ENCODE data around the gene SLC13A5. TPM values are rescaled to one million over a fixed set of nuclear protein-coding genes. Genes with fewer than 3 reads are reported as not detected.

Gene SLC13A5
- polyA plus RNA-seq, 1 of the 3 experiments (the other 2 are of a cell fraction): not detected

DNA sequence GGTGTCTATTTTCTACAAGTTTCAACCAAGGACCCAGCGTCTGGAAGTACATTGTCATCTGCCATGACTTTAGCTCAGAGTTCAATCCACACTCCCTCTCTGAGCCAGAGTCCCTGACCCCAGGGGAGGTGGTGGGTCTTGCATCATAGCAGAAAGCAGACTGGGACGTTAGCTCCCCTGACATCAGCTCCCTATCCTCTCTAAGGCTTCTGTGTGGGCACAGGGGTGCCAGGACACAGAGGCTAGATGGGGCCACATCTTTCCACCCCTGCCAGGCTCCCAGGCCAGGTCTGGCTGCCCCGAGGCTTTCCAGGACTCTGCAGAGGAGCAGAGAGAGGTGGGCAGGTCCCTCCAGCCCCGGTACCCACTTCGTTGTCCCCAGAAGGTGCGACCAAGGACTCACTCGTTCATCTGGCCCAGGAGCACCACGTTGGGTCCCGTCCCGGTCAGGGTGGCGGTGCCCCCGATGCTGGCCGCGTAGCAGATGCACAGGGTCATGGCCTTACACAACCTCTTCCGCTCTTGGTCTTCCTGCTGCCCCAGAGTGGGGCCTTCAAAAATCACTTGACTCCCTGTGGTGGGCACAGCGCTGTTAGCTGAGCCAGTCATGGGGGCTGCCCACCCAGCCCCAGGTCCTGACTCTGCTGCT, 10.5 kb downstream of the SLC13A5 start (continued):
- TF ChIP-seq, protein P1, sequence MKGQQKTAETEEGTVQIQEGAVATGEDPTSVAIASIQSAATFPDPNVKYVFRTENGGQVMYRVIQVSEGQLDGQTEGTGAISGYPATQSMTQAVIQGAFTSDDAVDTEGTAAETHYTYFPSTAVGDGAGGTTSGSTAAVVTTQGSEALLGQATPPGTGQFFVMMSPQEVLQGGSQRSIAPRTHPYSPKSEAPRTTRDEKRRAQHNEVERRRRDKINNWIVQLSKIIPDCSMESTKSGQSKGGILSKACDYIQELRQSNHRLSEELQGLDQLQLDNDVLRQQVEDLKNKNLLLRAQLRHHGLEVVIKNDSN (IDR thresholded peaks at IDR 0.05; ENCODE audit: borderline replicate concordance, low read depth): no peak
- TF ChIP-seq POLR2AphosphoS5 (IDR thresholded peaks at IDR 0.05; ENCODE audit: low read depth, low read length): no peak

DNA sequence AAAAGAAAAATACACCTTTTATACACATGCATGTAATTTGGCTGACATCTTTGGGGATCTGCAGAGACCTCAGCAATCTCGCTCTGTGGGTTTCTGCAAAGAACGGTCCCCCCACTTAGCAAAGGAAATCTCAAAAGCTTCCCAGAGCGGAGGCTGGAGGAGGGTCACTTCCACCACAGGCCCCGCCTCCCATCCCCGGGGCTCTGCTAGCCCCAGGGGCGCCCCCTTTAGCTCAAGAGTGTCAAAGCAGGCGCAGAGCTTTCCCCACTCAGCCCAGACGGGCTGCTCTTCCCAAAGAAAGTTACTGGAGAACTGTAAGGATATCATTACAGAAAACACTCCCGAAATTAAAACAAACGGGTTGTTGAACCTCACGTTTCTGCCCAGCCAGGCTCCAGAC, 11.4 kb downstream of the SLC13A5 start:
- POLR2A ChIA-PET: no interaction called here
- no peaks in the 10 kb centered on the region for H3K36me3 ChIP-seq (replicated peaks in 1 of 2; ENCODE audit: control insufficient read depth in 1 of 2, insufficient read depth in 2 of 2, low read length in 1 of 2)
- 28% methylated on average over 5 of the region's 11 CpGs for WGBS (ENCODE audit: low lambda C conversion rate)
- H2AFZ ChIP-seq (ENCODE audit: low read depth): no peak overlapping the region
- no peak overlapping the region for H3K4me2 ChIP-seq
- H3K27me3 ChIP-seq (ENCODE audit: insufficient read depth): peaks cover 76% of the 10 kb centered on the region
- TF ChIP-seq GATA2 (CRISPR knock-in tag; IDR thresholded peaks at IDR 0.05): no peak
- TF ChIP-seq, protein P2, sequence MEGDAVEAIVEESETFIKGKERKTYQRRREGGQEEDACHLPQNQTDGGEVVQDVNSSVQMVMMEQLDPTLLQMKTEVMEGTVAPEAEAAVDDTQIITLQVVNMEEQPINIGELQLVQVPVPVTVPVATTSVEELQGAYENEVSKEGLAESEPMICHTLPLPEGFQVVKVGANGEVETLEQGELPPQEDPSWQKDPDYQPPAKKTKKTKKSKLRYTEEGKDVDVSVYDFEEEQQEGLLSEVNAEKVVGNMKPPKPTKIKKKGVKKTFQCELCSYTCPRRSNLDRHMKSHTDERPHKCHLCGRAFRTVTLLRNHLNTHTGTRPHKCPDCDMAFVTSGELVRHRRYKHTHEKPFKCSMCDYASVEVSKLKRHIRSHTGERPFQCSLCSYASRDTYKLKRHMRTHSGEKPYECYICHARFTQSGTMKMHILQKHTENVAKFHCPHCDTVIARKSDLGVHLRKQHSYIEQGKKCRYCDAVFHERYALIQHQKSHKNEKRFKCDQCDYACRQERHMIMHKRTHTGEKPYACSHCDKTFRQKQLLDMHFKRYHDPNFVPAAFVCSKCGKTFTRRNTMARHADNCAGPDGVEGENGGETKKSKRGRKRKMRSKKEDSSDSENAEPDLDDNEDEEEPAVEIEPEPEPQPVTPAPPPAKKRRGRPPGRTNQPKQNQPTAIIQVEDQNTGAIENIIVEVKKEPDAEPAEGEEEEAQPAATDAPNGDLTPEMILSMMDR (IDR thresholded peaks at IDR 0.05): peak; percentile 48
- no peaks in the 10 kb centered on the region for H3K79me2 ChIP-seq (ENCODE audit: insufficient read depth)
- DNase-seq: peak; percentile 73
- H3K27ac ChIP-seq (ENCODE audit: low read depth in 2 of 2, low read length in 1 of 2): no peak overlapping the region
- H3K9ac ChIP-seq: no peak overlapping the region
- H4K20me1 ChIP-seq (ENCODE audit: insufficient read depth): no peaks in the 10 kb centered on the region
- H3K9me2 ChIP-seq: no peaks in the 10 kb centered on the region
- H3F3A ChIP-seq (replicated peaks; ENCODE audit: insufficient read depth): no peaks in the 10 kb centered on the region
- H3K4me3 ChIP-seq (ENCODE audit: low read depth in 2 of 2, low read length in 1 of 2): no peak overlapping the region
- CTCF ChIA-PET: interaction anchor here (0.7 to 2.4 kb wide), 5 partner anchors 9 to 35 kb away, joined by 3 to 8 read pairs (median 3); no protein-coding TSS in a partner anchor
- H3K9me3 ChIP-seq: no peaks in the 10 kb centered on the region
- no peaks in the 10 kb centered on the region for H3K4me1 ChIP-seq (ENCODE audit: control insufficient read depth in 1 of 2, insufficient read depth in 2 of 2, low read depth in 1 of 2, low read length in 1 of 2)

DNA sequence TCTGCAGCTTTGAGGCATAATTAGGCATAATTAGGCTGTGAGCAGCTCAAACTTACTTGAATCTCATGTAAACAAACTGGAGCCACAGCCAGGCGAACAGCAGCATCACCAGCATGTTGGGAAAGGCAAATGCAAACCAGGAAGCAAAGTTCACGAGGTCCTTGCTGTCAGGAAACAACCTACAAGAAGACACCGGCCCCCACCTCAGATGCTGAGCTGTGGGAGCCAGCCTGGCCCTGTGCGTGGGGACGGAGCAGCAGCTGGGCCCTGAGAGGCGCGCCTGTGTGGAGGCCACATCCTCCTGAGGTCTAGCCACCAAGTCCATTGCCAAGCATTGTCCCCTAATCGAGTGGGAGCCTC, 12.2 kb downstream of the SLC13A5 start:
- Histone ChIP-seq H3K27me3 (ENCODE audit: insufficient read depth) (peaks cover 70% of the 10 kb centered on the region), H3K9me3 (no peaks in the 10 kb centered on the region), H3K9ac (no peak overlapping the region), H3K4me2 (no peak overlapping the region), H3K27ac (ENCODE audit: low read depth in 2 of 2, low read length in 1 of 2) (no peak overlapping the region), H3F3A (replicated peaks; ENCODE audit: insufficient read depth) (no peaks in the 10 kb centered on the region), H3K79me2 (ENCODE audit: insufficient read depth) (no peaks in the 10 kb centered on the region), H2AFZ (ENCODE audit: low read depth) (no peak overlapping the region), H3K9me2 (no peaks in the 10 kb centered on the region), H3K36me3 (replicated peaks in 1 of 2; ENCODE audit: control insufficient read depth in 1 of 2, insufficient read depth in 2 of 2, low read length in 1 of 2) (no peaks in the 10 kb centered on the region), H3K4me3 (ENCODE audit: low read depth in 2 of 2, low read length in 1 of 2) (no peak overlapping the region), H3K4me1 (ENCODE audit: control insufficient read depth in 1 of 2, insufficient read depth in 2 of 2, low read depth in 1 of 2, low read length in 1 of 2) (no peaks in the 10 kb centered on the region), H4K20me1 (ENCODE audit: insufficient read depth) (no peaks in the 10 kb centered on the region)
- TF ChIP-seq, protein P2 (IDR thresholded peaks at IDR 0.05): no peak
- TF ChIP-seq MXI1 (IDR thresholded peaks at IDR 0.05; ENCODE audit: low read depth, low read length) (no peak), MEF2A (IDR thresholded peaks at IDR 0.05; ENCODE audit: borderline replicate concordance, low read depth) (no peak), NRF1 (IDR thresholded peaks at IDR 0.05; ENCODE audit: low read depth, low read length) (no peak)
- TF ChIP-seq, protein P3, sequence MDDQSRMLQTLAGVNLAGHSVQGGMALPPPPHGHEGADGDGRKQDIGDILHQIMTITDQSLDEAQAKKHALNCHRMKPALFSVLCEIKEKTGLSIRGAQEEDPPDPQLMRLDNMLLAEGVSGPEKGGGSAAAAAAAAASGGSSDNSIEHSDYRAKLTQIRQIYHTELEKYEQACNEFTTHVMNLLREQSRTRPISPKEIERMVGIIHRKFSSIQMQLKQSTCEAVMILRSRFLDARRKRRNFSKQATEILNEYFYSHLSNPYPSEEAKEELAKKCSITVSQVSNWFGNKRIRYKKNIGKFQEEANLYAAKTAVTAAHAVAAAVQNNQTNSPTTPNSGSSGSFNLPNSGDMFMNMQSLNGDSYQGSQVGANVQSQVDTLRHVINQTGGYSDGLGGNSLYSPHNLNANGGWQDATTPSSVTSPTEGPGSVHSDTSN (IDR thresholded peaks at IDR 0.05): no peak
- DNase-seq: no peak
- CTCF ChIA-PET: interaction anchor here (0.7 to 2.4 kb wide), 4 partner anchors 10 to 35 kb away, joined by 3 to 8 read pairs (median 3); no protein-coding TSS in a partner anchor
- POLR2A ChIA-PET: no interaction called here
- 10% methylated on average over 3 of the region's 8 CpGs for WGBS (ENCODE audit: low lambda C conversion rate)

Measured in SK-N-SH (cell line).